GM21515 (cell line): ENCODE measurements around the gene ATP1A4.

Experiments
- ATAC-seq: cut with Tn5 transposase; IDR thresholded peaks from one replicate; pipeline ENCODE4 v1.9.1; 2021; ENCODE audit not compliant: unreplicated experiment

ATP1A4 gene

DNA sequence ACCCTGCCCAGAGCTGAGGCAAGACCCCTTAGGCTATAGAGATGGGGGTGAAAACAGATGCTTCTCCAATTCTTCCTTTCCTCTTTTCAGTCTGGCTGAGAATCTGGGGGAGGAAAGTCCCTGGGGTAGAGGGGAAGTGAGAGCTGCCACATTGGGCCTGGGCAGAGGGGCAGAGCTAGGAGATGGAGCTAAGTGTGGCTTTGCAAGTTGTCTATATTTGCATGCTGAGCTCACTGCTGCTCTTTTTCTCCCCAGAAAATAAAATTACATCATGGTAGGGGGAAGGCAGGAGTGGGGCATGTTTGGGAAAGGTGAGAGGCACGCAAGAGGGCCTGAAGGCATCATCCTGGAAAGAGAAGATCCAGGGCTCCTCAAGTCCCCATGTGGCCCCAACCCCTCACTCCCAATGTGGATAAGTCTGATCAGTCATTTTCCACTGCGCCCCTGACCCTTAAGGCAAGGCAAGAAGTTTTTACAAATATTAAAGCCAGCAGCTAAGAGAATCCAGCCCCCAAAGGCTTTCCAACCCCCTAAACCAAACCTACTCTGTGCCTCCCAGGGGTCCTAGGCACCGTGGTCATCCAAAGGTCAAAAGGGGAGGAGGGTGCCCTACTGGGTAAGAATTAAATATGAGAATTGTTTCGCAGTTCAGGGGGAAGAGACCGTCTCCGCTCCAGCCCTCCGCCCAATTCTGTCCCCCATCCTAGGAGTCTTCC is 53.3 kb downstream of the ATP1A4 start:
- ATAC-seq = peak; percentile 50

DNA sequence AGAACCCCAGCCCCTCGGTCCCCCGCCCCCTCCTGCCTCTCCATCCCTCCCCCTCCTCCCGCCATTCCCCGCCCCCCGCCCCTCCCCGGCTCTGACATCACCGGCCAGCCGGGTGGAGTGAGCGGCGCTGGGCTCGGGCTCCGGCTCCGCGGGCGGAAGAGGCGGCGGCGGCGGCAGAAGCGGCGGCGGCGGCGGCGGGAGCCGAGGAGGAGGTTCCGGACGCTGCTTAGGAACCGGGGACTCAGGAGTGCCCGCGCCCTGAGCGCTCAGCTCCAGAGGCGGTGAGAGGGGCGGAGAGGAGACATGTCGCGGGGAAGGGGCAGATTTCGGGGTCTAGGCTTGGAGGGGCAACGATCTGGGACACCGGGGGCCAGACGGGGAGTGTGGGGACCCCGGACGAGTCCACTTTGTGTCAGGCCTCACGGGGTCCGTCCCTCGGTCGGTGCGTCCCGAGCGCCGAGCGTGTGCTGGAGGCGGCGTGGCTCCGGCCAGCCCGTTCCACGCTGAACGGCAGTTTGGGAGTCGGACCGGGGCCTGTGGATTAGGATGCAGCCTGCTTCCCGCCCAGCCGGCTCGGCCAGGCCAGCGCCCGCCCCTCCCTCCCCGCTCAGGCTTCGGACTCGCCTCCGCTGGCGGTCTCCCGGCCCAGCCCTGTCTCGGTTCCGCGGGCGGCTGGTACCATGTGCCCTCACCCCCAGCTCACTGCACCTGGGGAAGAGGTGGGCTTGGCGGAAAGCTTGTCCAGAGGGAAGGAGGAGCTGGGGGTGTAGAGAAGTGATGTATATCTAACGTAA is 54.0 kb downstream of the ATP1A4 start, which contains the start of gene PEA15:
TSS of gene PEA15 (plus strand) at position 143 of the 794 bp plus-strand sequence. CDS start 6,161 bp downstream, outside the sequence.
- peak; percentile 41 for ATAC-seq

DNA sequence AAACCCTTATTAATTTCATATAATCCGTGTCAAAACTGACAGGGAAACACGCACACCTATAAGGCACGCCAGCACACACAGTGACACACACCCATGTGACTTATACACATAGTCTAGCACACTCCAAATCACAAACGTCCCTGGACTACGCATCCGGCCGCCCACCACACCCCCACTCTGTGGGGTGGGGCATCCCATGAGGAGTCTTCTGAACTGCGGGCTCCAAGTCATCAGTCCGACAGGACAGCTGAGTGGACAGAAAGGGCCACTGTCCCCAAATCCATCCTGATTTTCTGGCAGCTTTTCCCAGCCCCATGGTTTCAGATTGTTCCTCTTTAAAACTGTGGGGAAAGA is 54.6 kb downstream of the ATP1A4 start:
- ATAC-seq = peak; percentile 34

DNA sequence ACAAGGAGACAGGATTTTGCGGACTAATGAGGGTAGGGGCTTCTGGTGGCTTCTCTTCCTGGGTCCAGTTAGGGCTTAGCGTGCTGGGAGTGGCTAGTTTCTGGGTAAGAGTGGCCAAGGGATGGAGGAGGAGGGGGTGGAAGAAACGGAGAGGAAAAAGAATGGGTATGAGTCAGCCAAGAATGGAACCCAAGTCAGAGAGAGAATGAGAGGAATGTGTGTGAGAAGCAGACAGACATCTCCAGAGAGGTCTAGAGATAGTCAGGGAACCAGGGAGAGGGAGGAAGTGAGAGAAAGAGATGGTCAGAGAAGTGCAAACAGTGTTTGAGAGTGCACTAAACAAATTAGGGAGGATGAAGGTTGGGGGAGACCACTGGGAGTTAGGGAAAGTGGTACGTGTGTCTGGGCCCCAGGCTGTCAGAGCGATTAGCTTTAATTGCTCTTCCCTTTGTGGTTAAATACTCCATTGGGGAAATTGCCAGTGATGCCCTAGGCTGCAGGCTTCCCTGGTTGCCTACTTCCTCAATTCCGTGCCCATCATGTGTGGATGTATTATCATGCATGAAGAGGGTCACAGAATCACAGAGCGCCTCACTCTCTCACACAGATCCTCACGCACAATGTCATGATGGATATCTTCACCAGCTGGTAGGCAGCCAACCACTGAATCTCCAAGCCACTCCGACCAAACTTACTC is 55.2 kb downstream of the ATP1A4 start:
- ATAC-seq = no peak

DNA sequence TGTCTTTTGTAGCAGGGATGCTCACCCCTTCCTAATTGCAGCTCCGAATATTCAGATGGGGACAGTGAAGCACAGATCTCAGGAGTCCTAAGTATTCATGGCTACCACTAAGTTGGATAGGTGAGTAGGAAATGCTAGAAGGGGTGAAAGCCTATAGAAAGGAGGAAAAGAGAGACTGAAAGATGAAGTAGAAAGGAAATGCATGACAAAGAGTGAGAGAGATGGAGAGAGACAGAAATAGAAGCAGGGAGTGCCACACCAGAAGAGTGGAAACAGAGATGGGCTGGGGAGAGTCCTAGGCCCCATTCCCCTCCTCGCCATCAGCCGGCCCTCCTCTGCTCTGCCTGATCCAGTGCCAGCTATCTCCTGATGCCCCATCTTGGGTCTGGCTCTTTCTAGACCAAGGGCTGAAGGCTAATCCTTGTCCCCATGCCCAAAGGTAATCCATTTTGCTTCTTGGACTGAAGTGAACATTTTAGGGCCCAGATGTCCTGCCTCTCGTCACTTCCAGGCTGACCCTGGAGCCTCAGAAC is 55.8 kb downstream of the ATP1A4 start:
- ATAC-seq = no peak

DNA sequence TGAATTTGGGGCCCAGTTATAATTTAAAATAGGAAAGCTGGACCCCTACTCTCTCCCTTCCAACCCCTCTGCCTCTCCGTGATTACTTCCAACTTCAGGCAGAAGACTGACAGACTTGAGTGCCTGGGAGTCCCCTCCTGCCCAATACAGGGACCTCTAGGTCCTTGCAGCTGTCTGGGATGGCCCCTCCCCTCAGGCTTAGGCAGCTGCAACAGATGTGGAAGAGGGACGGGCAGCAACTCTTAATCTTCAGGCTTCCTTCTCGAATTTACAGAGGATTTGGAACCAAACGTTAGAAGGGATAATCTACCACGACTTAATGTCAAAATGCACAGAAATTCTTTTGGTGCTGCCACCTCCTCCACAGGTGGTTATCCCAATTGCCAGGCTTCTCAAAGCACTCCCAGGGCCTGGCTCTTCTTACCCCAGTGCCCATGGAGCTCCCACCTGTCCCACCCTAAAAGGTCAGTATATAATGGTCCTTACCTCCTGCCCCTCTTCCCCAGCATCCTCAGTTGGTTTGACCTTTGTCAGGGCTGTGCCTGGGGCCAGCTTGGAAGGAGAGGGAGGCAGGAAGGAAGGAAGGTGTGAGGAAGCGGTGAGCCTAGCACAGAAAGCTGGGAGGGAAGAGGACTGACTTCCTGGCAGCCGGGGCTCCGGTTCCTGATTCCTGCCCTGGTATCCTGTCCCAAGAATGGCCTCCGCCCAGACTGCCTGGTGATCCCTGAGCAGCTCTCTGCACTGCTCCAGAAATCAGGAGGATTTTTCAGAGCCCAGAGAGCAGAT is 56.6 kb downstream of the ATP1A4 start:
- ATAC-seq = no peak

DNA sequence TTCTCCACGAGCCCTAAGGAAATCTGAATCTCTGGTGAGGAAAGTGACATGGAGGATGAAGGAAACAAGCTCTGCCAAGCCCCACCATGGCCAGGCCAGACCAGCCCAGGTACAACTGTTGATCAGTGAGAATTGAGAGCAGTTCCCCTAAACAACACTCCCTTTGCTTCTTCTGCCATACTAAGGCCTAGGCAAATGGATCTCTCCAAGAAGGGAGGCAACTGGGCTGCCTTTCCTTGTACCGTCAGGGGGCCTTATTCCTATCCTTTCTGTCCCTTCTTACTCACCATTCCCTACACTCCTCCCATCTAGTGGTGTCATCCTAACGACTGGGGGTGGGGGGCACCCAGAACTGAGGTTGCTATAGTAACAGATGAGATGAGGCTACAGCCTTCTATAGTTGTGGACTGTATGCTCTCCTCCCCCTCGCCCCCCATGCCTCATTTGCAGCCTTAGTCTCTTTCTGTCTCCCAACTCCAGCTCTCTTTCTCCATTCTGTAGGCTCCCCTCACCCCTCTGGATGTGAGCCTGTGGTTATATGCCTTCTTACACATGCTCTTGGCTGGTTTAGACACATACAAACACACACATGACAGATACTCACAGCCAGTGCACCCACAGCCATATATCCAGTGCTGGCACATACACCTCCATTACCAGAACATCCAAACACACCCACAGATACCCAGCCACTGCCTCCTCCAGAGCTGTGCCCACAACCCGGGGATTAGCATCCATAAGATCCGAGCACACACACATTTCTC is 57.3 kb downstream of the ATP1A4 start:
- no peak for ATAC-seq

DNA sequence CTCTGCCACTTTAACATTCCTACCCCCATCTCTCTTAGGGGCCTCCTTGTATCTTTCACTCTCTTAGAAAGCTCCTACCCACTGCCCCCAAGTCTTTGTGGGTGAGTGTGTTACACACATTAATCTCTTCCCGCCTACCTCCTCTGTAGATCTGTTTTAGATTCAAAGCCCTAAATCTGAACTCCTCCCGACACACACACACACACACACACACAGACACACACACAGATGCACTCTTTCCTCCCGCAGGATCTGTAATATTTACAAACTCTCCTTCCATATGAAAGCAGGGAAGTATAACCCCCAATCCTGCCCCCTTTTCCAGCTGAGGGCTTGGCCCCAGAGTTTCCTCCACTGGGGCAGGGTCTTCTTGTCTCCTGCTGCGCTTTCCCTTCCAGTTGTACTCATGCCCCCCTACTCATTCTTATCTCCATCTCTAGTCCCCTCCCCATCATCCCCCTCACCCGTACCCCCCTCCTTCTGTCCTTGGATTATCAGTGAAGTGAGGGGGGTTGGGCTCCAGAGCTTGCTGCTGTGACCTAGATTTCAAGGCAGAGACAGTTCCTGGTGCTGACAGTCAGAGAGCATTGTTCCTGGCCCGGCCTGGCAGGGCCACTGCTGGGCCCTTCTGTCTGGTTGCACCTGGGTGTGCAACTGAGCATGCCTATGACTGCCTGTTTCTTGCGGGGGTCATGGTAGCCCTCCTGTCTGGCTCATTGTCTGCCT is 58.1 kb downstream of the ATP1A4 start:
- no peak for ATAC-seq

DNA sequence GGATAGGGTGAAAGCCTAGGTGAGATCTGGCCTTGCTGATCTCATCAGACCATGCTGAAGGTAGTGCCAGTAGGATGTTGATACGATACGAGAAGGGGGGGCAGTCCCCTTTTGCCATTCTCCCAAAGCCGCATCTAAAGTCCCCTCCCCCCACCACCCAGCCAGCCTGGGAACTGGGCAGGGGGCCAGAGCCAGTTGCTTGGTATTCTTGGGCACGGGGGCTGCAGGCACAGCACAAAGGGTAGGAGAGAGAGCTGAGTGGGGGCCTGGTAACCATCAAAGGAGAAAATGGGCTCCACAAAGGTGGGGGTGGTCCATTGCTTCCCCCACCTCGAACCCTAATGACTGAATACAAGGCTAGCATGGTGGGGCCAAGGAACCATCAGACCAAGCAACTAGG is 59.2 kb downstream of the ATP1A4 start:
- ATAC-seq = no peak

DNA sequence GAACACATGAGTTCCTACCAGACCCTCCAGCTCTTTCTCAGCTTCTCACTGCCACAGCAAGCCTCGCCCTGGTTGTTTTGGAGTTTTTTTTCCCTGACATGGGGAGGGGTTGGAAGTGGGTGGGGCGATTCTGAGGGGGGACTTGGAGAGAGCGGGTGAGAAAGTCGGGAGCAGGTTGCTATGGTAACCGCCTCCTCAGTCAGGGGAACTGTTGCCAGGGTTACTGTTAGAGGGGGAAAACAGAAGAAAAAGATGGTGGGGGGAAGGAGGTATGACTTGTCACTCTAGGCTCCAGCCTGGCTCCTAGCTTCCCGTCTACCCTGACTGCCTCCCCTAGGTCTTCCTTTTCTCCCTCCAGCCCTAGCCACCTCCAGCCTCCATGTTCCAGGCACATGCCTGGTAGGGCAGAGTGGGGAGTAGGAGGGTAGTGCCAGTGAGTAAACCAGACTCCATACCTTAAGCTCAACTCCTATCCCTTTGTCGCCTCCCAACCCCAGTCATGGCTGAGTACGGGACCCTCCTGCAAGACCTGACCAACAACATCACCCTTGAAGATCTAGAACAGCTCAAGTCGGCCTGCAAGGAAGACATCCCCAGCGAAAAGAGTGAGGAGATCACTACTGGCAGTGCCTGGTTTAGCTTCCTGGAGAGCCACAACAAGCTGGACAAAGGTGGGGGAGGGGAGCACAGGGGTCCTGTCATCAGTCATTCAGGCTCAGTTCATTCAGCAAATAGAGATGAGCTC is 59.8 kb downstream of the ATP1A4 start:
- no peak for ATAC-seq

DNA sequence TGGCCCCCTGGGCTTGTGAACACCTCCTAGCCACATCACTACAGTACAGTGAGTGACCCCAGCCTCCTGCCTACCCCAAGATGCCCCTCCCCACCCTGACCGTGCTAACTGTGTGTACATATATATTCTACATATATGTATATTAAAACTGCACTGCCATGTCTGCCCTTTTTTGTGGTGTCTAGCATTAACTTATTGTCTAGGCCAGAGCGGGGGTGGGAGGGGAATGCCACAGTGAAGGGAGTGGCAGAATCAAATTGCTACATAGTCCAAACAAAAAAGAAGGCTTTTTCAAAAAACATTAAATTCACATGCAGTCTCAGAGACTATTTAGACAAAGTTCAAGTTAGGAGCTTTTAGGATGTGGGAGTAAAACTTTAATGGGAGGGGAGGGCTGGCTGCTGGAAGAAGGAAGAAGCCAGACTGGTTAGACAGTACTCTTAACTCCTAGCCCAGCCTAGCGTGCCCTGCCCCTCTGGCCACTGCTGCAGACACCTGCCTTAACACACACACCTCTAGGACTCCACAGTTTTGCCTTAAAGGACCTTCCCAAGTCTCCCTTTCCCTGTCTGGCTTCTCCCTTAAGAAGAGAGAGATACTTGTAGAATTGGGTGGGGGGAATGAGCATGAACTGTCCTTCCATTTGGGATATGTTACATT is 63.2 kb downstream of the ATP1A4 start:
- ATAC-seq = no peak

DNA sequence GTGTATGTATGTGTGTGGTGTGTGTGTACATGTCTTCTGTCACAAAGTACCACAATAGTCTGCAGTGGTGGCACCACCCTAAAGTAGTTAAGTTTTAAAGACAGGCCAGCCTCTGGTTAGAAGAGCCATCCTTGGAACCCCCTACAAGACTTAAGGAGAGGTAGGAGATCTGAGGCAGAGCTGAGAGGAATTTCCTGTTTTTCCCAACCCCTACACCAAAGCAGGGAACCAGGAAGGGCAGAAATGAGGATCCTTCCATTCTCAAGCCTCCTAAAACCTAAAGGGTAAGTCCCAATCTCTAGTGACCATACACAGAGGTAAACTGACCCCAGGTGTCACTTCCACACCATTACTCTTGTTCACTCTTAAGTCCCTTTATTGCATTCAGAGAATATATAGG is 64.9 kb downstream of the ATP1A4 start:
- no peak for ATAC-seq

DNA sequence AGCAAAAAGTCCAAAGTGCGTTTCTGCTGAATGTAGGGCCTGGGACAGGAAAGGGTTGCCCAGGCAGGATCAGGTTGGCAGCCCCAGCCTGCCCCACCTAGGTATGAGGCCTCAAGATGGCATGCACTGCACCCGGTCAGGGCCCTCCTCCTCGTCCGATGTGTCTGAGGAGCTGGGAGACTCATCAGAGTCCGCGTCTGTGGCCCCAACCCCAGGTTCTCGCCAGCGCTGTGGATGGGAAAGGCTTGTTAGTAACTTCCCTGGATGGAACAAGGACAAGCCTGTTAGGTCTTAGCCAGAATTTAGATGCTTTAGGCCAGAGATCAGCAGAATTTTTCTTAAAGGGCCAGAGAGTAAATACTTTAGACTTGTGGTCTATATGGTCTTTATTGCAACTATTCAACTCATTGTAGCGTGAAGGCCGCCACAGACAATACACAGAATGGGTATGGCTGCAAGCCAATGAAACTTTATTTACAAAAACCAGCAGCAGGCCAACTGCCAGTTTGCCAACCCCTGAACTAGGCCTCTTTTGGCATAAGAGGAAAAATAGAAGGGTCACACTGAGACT is 66.2 kb downstream of the ATP1A4 start:
- ATAC-seq = no peak

DNA sequence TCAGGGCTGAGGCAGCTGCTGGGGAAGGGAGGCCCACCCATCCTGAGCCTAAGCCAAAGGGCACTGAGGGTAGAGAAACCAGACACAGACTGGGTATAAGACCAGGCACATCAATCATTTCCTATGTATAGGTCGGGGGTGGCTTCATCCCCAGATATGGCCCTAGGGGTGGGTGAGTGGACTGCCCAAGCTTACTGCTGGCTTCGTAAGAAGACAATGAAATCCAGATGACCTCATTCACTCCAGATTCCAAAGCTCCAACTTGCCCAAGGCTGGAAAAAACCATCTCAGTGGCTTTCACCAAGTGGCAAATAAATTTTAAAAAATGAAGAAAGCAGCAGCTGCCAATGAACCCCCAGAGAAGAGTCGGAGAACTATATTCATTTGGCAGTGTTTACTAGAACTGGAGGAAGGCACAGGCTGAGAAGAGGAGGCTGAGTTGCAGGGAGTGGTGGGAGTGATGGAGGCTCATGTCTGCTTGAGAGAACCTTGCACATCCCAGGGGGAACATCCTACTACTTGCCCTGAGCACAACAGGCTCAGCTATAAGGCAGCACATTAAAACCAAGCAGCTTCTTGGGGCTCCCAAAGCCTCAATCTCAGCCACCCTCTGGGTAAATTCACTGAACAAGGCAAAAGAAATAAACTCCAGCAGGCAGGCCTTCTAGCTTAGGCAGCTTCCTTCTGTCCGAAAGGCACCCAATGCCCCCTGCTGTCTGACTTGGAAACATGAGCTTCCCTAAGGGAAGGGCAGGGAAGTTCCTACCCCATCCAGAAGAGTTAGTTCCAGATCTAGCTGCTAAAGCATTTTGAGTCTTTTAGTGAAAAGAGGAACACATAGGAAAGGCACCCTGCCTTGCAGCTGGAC is 67.9 kb downstream of the ATP1A4 start:
- no peak for ATAC-seq

DNA sequence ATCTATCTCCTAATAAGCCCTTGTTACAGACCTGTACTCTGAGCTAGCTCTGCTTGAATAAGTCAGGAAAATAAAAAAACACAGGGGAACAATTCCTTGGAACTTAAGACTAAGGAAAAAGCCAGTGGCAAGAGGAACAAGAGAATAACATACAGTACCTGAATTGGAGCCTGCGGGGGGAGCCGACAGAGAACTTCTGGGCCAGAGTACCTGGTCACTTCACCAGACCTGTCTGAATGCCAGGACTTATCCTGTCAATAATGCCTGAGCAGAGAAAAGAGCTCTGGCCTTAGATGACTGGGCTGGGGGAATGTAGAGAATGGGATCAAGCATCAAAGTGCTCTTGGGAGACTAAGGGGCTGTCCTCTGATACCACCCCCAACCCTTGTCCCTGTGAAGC is 68.9 kb downstream of the ATP1A4 start:
- no peak for ATAC-seq

DNA sequence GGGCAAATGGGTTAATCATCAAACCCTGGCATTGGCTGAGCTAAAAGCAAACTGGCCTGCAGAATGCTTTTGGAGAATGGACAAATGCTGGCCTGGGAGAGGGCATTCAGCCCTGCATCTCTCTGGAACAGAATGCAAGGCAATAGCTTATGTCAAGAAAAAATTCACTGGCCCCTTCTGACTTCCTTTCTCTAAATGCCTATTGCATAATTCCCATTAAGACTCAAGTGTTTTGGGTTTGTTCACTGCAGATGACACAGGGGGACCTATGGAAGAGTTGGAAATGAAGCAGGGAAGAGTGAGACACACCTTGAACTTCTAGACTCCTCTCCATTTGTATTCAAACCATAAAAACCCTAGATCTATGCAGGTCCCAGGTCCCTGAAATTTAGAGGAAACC is 69.7 kb downstream of the ATP1A4 start:
- no peak for ATAC-seq

DNA sequence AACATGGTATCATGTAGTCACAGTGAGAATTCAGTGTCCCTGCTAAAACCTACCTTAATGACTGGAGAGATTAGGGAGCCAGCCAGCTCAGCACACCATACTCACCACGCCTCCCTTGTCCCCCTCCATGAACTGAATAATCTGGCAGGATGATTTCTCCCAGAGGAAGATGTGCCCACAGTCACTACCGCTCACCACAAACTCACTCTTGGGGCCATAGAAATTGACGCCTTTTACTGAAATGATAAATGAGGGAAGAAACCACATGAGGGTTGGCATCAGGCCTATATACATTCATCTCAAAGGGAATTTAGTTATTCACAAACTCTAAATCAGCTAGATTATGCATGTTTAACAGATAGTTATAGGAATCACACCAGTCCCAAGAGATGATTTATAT is 71.1 kb downstream of the ATP1A4 start:
- ATAC-seq = no peak
